Type B pancreatic cell (in vitro differentiated cells): ENCODE measurements around the gene POLR3G. TPM values are rescaled to one million over a fixed set of nuclear protein-coding genes. Genes with fewer than 3 reads are reported as not detected.
A peak's percentile ranks its signal among the peaks of the same experiment; 100 is the strongest.

ENCODE experiments used
- DNase-seq: peaks from one replicate; pipeline ENCODE4 v3.0.0; 2021; ENCODE audit warnings: mixed read lengths; ENCODE audit not compliant: unreplicated experiment; ENCODE audit errors: extremely low spot score
- H3K27ac Mint-ChIP-seq: 2 replicates; pipeline ENCODE4 v1.8.0; 2021; ENCODE audit warnings: mild to moderate bottlenecking, mixed read lengths
- H3K27me3 Mint-ChIP-seq: 2 replicates; pipeline ENCODE4 v1.8.0; 2021; ENCODE audit warnings: mixed read lengths
- H3K36me3 Mint-ChIP-seq: 2 replicates; pipeline ENCODE4 v1.8.0; 2021; ENCODE audit warnings: mixed read lengths
- H3K4me1 Mint-ChIP-seq: one replicate; pipeline ENCODE4 v1.8.0; 2021; ENCODE audit warnings: mixed read lengths; ENCODE audit not compliant: unreplicated experiment
- H3K4me3 Mint-ChIP-seq: 2 replicates; pipeline ENCODE4 v1.8.0; 2021; ENCODE audit warnings: mild to moderate bottlenecking, mixed read lengths
- H3K9me3 Mint-ChIP-seq: 2 replicates; pipeline ENCODE4 v1.8.0; 2021; ENCODE audit warnings: mixed read lengths
- CTCF ChIP-seq: fragments of 200-600 bp; sonication (generic); conservative IDR thresholded peaks from 2 replicates; pipeline ENCODE4 v1.5.0; 2021; ENCODE audit warnings: antibody characterized with exemption, mild to moderate bottlenecking
- total RNA-seq: library from RNA; stranded (reverse); gene quantifications from 2 replicates; pipeline ENCODE4 v1.2.1, GENCODE V29; 2021; ENCODE audit warnings: low replicate concordance

The POLR3G gene
- total RNA-seq, 1 donor from 2014 or later, result 2.4 TPM

- Mint-ChIP-seq H3K27ac (no peak overlapping the region), H3K27me3 (no peaks in the 10 kb centered on the region), H3K4me1 (no peaks in the 10 kb centered on the region), H3K9me3 (no peaks in the 10 kb centered on the region), H3K4me3 (no peak overlapping the region), H3K36me3 (no peaks in the 10 kb centered on the region)
- DNase-seq, result no peak
- no peak for TF ChIP-seq CTCF
These were observed 27.7 kb upstream of the POLR3G start for GRCh38 chr5:90446961-90447360.

- no peak for DNase-seq
- no peak for TF ChIP-seq CTCF
- Mint-ChIP-seq H3K36me3 (peaks cover 3% of the 10 kb centered on the region), H3K9me3 (no peaks in the 10 kb centered on the region), H3K4me3 (no peak overlapping the region), H3K4me1 (no peaks in the 10 kb centered on the region), H3K27me3 (no peaks in the 10 kb centered on the region), H3K27ac (no peak overlapping the region)
These were observed 13.4 kb upstream of the POLR3G start for GRCh38 chr5:90461288-90461687.

GRCh38 chr5:90472783-90473395, 1.8 kb upstream of the POLR3G start:
- peaks cover 10% of the 10 kb centered on the region for H3K9me3 Mint-ChIP-seq
- DNase-seq, result no peak
- H3K27me3 Mint-ChIP-seq, result peaks cover 3% of the 10 kb centered on the region
- peaks cover 24% of the 10 kb centered on the region for H3K4me1 Mint-ChIP-seq
- no peak for TF ChIP-seq CTCF
- H3K27ac Mint-ChIP-seq, result peak overlapping the region; percentile 78
- H3K4me3 Mint-ChIP-seq, result peak overlapping the region; percentile 97
- H3K36me3 Mint-ChIP-seq, result peaks cover 17% of the 10 kb centered on the region

GRCh38 chr5:90473396-90474234, 1.0 kb upstream of the POLR3G start:
- DNase-seq, result peak; percentile 70

GRCh38 chr5:90475436-90475980, 844 bp downstream of the POLR3G start:
- Mint-ChIP-seq H3K27me3 (peaks cover 3% of the 10 kb centered on the region), H3K9me3 (no peaks in the 10 kb centered on the region), H3K4me3 (peak overlapping the region; percentile 97), H3K36me3 (no peaks in the 10 kb centered on the region), H3K4me1 (peaks cover 24% of the 10 kb centered on the region), H3K27ac (no peak overlapping the region)
- no peak for TF ChIP-seq CTCF
- no peak for DNase-seq

More at GRCh38 chr5:90473396-90474234, 1.0 kb upstream of the POLR3G start:
- H3K27me3 Mint-ChIP-seq, result peaks cover 3% of the 10 kb centered on the region
- TF ChIP-seq CTCF, result no peak
- H3K4me3 Mint-ChIP-seq, result peak overlapping the region; percentile 97
- H3K4me1 Mint-ChIP-seq, result peaks cover 24% of the 10 kb centered on the region
- peaks cover 10% of the 10 kb centered on the region for H3K36me3 Mint-ChIP-seq
- peaks cover 3% of the 10 kb centered on the region for H3K9me3 Mint-ChIP-seq
- peak overlapping the region; percentile 88 for H3K27ac Mint-ChIP-seq
